HK-2 (cell line): Measurements from ENCODE around the gene HOXA1.

Experiments
- DNase-seq: peaks from one replicate; pipeline ENCODE4 v3.0.0-alpha.2; 2018; ENCODE audit not compliant: unreplicated experiment

Gene HOXA1

DNA sequence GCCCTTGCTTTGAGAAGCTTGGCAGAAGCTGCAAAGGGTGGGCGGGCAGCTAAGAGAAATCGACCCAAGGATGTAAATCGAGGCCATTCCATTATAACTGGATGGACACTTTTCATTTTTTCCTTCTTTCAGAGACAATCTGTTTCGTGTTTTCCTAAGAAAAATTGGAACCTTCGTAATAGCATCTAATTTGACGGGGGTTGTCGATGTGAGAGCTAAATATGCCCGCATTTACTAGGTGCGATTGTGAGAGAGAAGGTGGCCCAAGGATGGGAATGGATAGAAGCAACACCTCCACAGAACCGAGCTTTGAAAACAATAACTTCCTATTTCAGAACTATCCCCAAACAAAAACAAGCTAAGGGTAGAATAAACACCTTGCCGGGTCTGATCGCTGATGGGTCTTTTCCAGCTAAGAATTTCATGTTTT is 35.6 kb upstream of the HOXA1 start:
- no peak for DNase-seq

DNA sequence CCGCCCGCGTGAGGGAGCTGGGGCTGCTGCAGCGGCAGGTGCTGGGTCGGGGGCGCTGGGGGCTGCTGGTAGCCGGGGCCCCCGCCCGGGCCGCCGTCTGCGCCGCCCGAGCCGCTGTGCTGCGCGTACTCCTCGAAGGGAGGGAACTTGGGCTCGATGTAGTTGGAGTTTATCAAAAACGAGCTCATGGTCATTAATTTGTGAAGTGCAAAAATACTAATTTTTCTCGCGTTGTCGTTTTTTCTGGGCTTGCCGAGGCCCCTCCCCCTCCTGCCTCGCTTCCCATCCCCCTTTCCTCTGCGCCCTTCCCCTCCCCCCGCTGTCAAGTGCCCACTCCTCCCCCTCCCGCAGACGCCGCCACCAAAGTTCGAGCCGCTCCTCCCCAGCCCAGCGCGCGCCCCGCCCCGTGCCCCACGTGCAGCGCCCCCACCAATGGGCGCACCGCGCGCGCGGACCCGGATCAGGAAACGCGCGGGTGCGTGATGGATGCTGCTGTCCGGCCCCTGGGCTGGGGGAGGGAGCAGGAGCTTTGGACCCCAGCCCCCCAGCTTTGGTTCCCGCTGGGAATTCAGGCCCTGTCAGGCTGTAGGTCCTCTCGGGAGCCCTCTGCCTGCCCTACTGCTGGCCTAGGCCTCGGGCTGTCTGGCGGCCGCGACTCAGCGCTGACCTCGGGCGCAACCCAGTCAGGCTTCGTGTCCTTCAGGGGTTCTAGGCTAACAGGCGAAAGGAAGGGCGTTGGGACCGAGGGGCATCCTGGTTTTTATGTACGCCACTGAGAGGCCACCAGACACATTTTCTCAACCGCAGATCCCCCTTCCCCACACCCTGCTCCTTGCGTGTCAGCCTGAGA is 35.0 kb upstream of the HOXA1 start, which contains the start of gene HOXA4:
HOXA4 (minus strand) TSS at position 218 of the 850 bp plus-strand sequence; CDS start at position 194, 24 bp downstream.
- peak; percentile 97 for DNase-seq

DNA sequence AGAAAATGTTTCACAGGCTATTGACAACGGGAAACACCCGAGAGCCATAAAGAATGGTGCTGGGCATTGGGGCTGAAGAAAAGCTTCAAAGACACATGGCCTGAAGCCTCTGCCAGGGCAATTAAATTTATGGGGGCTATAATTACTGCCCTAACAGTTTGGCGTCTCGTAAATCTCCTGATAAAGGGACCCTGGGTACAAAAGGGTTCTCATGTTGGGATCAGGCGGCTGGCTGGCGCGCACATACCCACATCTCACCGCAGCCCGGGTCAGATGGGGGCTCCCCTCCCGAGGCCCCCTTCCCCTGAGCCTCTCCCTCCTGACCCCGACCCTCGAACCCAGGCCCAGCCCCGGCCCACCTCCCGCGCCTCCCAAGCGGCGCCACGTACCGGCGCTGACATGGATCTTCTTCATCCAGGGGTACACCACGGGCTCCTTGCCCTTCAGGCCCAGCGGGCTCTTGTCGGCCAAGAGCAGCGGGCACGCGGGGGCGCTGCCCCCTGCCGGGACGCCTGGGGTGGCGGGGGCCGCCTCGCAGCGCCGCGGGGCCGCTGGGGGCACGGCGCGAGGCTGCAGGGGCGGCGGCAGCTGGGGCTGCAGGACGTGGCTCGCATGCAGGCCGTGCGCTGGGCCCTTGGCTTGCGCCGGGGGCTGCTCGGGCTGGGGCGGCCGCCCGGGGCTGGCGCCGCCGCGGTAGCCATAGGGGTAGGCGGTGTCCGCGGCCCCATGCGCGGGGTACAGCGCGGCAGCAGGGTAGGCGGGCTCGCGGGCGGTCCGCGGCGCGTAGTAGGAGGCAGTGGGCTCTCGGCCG is 34.1 kb upstream of the HOXA1 start:
- DNase-seq, result peak; percentile 63

DNA sequence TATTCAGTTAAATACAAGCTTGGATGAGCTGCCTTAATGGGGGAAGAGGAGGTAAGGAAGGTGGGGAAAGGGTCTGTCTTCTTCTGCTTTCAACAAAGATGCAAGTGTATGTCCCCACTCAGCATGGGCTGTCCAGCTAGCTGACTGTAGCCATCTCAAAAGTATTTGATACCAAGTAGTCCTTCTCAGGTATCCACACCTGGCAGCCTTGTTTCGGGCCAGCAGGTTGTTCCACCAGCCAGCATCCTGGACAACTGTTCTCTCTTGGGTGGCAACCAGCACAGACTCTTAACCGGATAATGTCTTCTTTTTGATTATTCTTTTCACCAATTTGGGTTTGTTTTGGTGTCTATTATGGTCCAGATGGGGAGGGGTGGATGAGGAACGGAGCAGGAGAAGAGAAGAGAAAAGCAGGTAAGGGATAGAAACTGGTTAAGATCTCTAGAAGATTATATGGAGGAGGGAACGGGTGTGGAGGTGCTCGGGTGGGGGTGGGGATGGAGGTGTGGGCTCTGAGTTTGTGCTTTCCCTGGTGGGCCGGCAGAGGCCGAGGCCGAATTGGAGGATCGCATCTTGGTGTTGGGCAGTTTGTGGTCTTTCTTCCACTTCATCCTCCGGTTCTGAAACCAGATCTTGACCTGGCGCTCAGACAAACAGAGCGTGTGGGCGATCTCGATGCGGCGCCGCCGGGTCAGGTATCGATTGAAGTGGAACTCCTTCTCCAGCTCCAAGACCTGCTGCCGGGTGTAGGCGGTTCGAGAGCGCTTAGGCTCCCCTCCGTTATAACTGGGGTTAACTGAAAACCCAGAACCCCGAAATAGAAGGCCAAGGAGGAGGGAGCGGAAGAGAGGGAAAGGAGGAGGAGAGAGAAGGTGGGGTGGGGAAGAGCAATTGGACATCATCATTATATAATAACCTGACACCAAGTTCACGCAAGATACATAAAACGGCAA is 33.3 kb upstream of the HOXA1 start:
- DNase-seq, result no peak

DNA sequence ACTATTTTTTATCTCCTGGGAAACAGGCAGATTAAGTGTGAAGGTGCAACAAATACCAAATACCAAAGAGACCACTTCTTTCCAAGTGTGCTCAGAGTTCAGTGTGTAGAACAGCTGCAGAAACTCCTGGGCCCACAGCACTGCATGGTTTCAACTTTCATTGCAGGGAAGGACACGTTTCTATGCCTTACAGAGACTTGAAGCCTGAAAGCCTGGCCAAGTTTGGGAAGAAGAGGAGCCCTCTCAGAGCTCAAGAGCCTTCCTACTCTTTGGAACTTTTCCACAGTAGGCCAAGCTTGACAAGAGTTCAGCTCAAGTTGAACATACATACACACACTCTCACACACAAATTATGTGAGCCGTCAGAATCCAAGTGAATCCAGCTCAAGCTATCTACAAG is 32.2 kb upstream of the HOXA1 start:
- DNase-seq, result no peak

DNA sequence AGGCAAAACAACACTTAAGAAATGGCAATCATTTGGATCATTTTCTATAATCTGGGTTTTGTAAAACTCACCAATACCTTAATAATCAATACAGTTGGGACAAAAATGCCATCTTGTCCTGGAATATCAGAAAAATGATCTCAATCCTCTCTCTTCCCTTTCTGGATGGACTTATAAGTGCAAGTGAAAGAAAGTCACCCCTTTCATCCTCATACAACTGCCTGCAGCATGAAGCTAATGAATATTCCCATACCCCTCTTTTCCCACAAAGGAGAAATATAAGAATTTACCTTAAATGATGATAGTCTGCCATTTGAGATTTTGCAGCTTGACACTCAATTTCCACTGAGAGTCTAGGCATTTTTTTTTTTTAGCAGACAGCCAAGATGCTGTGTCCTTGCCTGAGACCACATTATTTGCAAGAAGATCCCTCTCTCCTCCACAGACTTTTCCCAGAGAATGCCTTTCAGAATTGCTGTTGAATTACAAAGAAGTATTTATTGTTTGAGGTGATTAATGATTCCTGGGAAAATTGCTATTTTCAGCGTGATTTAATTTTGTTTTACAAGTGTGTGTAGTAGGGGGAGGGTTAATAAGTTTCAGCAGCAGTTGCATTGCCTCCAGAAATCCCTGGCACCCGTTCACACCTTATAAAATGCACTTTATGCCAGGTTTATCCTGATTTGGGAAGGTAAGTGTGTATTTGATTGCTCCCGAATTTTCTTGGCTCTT is 31.0 kb upstream of the HOXA1 start:
- DNase-seq, result no peak

DNA sequence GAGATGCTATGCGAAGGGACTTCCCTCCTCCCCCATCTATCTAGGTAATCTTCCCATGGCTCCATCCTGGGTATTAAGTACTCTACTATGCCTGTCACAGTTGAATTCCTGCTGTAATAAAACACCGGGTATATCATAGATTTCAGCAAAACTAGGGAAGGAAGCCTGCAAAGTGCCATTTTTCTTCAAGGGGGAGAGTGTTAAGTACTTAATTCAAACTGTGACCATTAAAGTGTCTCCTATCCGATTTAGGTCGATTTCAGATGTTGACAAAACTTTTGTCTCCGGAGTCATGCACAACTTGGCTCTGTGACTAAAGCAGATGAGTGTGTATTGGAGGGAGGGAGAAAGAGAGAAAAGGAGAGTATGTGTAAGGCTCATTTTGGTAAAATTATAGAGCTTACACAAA is 30.2 kb upstream of the HOXA1 start:
- DNase-seq, result no peak

DNA sequence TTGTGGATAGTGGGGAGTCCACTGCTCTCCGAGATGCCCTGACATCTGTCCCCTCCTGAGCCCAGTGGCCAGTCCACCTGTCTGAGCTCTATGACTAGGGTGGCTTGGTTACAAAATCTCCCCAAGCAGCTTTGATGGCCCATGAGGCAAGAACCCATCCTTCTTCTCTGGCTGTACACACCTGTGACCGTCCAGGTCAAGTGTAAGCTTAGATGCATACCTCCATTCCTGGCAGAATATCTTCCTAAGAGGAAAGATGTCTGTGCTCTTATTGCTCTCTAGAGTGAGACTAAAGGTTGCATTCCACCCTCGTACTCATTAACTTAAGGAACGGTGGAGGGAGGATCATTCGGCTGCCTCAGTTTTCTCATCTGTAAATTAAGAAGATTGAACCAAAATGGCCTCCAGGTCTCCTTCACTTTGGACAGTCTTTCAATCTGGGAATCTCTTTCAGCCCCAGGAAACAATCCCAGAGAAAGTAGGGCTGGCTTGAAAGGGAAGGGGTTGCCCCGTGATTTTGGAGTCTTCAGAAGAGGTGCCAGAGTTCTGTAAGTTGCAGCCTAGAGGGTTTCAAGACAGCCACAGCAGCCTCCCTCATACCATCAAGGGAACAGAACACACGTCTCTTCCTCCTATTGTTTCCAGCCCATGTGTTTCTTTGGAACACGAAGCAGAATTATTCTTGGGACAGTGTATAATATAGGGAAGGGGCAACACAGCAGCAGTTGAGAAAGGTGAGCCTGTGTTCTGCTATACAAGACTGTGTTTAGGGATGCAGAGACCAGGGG is 29.3 kb upstream of the HOXA1 start:
- no peak for DNase-seq

DNA sequence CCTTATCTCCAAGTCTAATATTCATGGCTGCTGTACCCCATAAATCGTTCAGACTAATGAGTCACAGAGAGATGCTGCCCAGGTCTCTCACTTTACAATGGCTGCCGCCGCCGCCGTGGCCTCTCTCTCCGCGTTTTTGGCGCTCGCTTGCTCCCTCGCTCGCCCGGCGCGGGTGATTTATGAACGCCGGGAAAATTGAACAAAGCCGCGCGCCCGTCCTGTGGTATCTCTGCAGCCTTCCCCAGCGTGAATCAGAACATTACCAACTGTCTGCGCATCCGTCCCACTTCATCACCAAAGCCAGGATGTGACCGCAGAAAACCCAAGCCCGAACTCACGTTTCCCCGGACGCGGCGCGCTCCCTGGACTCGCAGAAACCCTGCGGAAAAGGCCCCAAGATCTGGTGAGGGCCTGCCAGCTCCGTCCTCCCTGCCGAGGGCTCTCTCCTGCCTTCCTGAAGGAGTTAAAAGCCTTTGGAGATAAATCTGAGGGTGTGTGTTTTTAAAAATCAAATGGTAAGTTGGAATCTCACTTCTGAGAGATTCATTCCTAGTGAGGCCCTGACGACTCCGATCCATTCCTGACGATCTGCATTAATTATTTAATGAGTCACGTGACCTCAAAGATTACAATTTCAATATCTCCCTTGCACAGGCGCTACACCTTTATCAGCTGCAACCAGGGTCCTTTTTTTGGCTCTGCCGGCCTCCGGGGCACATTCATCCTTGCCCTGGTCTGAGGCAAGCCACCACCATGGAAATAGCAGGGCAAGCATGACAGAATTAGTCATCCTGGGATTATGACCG is 28.5 kb upstream of the HOXA1 start:
- DNase-seq, result peak; percentile 88

DNA sequence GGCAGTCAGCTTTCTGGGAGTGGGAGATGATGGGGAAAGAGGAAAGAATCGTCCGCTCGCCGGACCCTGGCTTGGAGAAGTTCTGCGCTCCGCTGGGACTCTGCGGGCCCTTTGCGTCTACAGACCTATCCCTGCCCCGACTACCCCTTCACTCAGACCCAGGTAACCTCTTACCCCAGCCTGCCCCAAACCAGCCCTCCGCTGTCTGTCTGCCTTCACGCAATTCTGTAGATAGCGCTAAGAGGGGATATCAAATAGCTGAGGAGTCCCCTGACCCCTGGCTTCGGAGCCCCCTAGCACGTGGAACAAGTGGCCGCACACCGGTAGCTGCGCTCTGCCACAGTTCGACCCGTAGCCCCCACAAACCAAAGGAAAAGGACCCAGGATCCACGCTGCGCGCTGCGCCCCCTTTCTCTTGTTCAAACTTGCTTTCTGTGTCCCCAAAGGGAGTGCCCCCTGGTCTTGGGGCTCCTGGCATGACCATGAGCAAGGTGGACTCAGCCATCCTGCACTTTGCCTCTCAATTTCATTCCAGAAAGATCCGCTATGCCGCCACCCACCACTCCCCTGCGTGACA is 27.8 kb upstream of the HOXA1 start:
- peak; percentile 44 for DNase-seq

DNA sequence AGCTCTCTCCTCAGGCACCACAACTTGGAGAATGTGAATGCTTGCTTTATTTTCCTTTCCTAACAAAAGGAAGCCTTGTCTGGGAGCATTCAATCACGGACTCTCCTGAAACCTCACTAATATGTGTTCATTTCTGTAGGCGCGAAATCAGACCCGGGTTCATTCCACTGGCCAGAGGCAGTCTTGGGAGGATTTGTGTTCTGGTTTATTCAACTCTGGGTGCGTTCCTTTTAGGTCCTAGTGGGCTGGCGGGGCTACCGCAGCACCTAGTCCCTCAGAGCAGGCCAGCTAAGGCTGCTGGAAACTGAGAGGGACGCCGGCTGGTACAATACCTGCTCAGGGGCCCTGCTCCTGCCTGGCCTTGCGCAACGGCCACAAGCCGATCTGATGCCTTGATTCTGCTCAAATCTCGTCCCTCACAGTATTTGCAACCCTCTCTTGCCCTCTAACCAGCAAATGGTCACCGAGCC is 27.2 kb upstream of the HOXA1 start:
- DNase-seq, result no peak

DNA sequence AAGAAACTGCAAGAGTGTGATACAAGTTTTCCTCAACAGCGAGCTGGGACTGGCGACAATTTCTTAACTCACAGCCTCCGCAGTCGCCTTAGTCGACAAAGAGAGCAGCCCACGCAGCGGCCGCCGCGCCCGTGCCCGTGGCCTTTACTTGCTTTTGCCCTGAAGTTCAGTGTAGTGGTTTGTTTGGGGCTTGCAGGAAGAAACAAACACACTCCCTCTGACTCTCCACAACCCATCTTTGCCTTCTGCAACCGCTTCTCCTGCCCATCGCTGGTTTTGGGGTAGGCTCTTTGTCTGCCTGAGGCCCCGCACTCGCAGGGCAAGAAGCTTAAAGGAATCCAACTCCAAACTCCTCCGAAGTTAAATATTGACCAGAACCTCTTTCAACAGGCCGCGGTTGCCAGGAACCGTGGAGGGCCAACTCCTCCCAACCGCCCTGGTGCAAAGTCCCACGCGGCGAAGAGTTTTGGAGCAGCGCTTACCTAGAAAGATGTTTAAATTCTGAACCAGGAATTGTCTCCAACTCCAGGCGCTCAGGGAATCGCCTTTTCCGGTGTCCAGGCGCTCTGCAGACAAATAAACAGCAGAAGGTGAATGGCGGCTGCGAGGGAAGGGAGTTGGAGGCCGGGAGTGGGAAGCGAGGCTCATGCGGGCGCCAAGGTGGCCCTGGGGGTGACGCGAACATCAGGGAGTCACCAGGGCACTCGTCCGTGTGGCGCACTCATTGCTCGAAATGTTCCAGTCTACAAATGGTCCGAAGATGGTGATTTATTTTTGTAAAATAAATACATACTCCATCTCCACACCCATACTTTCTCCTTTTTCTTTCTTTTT is 26.5 kb upstream of the HOXA1 start:
- peak; percentile 76 for DNase-seq

DNA sequence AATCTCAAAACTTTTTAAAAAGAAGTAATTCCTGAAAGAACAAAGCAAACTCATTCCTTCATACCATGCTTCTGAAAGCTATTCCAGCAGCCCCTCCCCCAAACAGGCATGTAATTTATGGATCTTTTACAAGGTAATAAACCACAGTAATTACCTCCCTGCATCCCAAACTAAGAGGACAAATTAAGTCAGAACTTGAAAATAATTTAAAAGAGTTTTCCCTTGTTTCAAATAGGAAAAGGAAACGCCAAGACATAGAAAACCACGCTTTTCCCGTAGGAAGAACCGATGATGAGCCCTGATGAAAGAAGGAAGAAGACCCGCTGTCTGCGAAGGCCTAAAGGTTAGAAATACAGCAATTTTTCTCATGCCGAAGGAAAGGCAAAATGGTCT is 25.9 kb upstream of the HOXA1 start:
- DNase-seq, result no peak

DNA sequence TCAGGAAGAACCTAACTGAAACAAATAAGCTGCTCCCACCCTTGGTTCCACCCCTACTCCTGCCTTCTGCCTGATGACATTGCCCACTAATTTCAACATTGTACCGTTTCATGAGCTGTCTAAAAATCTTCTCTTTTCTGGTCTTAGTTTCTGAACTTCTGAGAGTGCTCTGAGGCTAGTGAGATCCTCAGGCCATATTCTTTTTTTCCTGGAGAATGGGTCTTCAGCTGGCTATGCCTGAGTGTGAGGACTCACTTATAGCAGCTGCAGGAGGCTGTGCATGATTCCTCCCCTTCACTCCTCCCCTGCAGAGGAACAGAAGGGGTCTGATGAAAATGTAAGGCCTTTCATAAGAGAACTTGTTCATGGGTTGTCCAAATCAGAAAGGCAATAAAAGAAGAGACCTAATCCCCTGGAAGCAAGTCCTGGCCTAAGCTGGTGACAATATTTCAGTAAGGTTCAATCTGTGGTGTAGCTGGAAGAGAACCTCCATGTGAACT is 23.7 kb upstream of the HOXA1 start:
- DNase-seq, result no peak

DNA sequence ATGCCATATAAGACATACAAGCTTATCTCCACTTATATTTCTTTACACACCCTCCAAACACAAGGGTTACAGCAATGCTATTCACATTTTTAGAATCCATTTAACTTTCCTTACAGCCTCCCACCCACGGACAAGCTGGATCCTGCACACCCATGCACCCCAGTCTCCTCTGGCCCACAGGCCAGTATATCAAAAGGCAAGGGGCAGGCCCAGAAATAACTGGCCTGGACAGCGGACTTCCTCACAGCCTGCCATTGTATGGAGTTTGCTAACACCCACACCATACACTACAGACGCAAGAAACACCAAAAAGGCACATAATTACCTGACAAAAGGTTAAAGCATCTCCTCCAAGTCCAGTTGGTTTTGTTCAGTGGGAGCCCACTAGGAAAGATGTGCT is 22.8 kb upstream of the HOXA1 start:
- DNase-seq, result no peak

DNA sequence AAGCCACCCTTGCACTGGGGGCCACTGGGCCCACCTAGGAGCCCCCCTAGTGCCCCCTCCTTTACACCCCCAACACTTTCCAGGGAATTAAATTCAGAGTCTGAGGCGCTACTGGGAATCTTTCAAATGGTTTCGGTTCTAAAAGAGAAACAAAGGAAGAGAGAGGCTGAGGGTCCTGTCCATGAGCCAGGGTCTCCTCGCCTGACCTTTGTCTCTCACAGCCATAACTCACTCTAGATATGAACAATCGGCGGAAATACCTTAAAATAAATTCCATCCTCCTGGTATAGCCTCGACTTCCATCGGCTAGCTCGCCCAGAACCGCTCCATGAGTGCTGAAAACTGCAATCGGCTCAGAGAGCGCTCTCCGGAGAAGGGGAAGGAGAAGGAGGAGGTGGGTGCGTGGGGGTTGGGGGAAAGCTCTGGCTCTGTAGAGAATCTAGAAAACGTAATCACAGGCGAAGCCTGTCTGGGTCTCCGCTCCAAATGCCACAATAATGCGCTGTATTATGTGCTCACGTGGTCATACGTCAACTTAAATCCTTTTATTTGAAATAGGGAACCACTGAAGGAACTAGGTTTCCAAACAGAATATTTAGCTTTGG is 22.2 kb upstream of the HOXA1 start:
- peak; percentile 71 for DNase-seq
